ENCODE results near the gene MYRF.

Gene MYRF

GRCh38 chr11:61834278-61835048 lies 82.0 kb downstream of the MYRF start (continued):
- TF ChIP-seq ZNF394 (tag by site-specific recombination; IDR thresholded peaks at IDR 0.05; ENCODE audit: borderline replicate concordance) (no peak), ZFP37 (tag by site-specific recombination; IDR thresholded peaks at IDR 0.05) (no peak), ZNF114 (tag by site-specific recombination; IDR thresholded peaks at IDR 0.05) (no peak)

- Histone ChIP-seq H3K27ac (ENCODE audit: extremely low read depth, low read depth, low read length) (no peak overlapping the region), H3K36me3 (ENCODE audit: control insufficient read depth in 2 of 2, insufficient read depth in 1 of 2, low read length in 2 of 2) (peaks cover 3 to 13% of the 10 kb centered on the region in 2 experiments; a peak in 2 of 3 replicates), H3K4me1 (ENCODE audit: control insufficient read depth, insufficient read depth, low read length) (no peaks in the 10 kb centered on the region), H3K4me3 (ENCODE audit: low read depth, low read length) (no peak overlapping the region), H3K9me3 (ENCODE audit: control insufficient read depth, insufficient read depth, low read depth, low read length) (no peaks in the 10 kb centered on the region)
- ChIA-PET CTCF (interaction anchor here (0.7 to 1.0 kb wide), 2 partner anchors 18 to 35 kb away, joined by 3 to 5 read pairs; no protein-coding TSS in a partner anchor), POLR2A (no interaction called here)
- TF ChIP-seq, protein P1, sequence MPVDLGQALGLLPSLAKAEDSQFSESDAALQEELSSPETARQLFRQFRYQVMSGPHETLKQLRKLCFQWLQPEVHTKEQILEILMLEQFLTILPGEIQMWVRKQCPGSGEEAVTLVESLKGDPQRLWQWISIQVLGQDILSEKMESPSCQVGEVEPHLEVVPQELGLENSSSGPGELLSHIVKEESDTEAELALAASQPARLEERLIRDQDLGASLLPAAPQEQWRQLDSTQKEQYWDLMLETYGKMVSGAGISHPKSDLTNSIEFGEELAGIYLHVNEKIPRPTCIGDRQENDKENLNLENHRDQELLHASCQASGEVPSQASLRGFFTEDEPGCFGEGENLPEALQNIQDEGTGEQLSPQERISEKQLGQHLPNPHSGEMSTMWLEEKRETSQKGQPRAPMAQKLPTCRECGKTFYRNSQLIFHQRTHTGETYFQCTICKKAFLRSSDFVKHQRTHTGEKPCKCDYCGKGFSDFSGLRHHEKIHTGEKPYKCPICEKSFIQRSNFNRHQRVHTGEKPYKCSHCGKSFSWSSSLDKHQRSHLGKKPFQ (tag by site-specific recombination; IDR thresholded peaks at IDR 0.05) = no peak
- TF ChIP-seq ZNF121 (tag by site-specific recombination; IDR thresholded peaks at IDR 0.05) = 0 out of 2 replicates have a peak, but pooled peaks have one; percentile 50
Measured at GRCh38 chr11:61836193-61836592, 83.8 kb downstream of the MYRF start.

DNA sequence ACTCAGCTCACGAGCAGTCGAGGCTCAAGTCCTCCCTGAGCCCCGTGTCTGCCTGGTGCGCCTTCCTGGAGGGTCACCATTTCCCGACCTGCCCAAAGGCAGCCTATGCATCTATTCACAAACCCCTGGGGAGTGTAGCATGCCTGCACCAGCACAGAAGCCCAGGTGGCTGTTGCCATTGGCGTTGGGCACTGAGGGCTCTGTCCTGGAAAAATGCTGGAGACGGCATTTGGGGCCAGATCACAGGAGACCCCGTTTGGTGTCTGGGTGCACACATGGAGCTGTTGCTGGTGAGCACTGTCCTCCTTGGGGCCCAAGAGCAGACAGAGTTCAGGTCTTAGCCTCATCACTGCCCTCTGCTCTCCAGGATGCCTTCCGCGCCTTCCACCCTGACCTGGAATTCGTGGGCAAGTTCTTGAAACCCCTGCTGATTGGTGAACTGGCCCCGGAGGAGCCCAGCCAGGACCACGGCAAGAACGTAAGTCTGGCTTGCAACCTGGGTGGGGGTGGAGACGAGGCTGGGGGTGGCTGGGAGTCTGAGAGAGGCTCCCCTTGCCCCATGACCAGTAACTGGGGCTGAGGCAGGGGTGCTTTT lies 85.1 kb downstream of the MYRF start:
- Histone ChIP-seq H3K4me3 (ENCODE audit: low read depth, low read length) (no peak overlapping the region), H3K36me3 (ENCODE audit: control insufficient read depth in 2 of 2, insufficient read depth in 1 of 2, low read length in 2 of 2) (peaks cover 5 to 19% of the 10 kb centered on the region in 2 experiments; a peak in 2 of 3 replicates), H3K4me1 (ENCODE audit: control insufficient read depth, insufficient read depth, low read length) (no peaks in the 10 kb centered on the region), H3K27ac (ENCODE audit: extremely low read depth, low read depth, low read length) (no peak overlapping the region), H3K9me3 (ENCODE audit: control insufficient read depth, insufficient read depth, low read depth, low read length) (no peaks in the 10 kb centered on the region)
- TF ChIP-seq ZSCAN30 (tag by site-specific recombination; IDR thresholded peaks at IDR 0.05) (no peak), ZNF660 (tag by site-specific recombination; IDR thresholded peaks at IDR 0.05) (no peak), ZNF707 (tag by site-specific recombination; IDR thresholded peaks at IDR 0.05) (no peak), OVOL3 (tag by site-specific recombination; IDR thresholded peaks at IDR 0.05) (no peak), ELK4 (IDR thresholded peaks at IDR 0.05; ENCODE audit: borderline replicate concordance, low read depth, low read length) (no peak), ZBTB8A (tag by site-specific recombination; IDR thresholded peaks at IDR 0.05) (no peak), ZNF132 (tag by site-specific recombination; IDR thresholded peaks at IDR 0.05; ENCODE audit: borderline replicate concordance) (no peak), ZNF416 (tag by site-specific recombination; IDR thresholded peaks at IDR 0.05) (no peak), ZNF768 (tag by site-specific recombination; IDR thresholded peaks at IDR 0.05) (no peak), RBAK (tag by site-specific recombination; IDR thresholded peaks at IDR 0.05) (no peak), ZNF529 (tag by site-specific recombination; IDR thresholded peaks at IDR 0.05; ENCODE audit: insufficient replicate concordance) (no peak)
- TF ChIP-seq, protein P2, sequence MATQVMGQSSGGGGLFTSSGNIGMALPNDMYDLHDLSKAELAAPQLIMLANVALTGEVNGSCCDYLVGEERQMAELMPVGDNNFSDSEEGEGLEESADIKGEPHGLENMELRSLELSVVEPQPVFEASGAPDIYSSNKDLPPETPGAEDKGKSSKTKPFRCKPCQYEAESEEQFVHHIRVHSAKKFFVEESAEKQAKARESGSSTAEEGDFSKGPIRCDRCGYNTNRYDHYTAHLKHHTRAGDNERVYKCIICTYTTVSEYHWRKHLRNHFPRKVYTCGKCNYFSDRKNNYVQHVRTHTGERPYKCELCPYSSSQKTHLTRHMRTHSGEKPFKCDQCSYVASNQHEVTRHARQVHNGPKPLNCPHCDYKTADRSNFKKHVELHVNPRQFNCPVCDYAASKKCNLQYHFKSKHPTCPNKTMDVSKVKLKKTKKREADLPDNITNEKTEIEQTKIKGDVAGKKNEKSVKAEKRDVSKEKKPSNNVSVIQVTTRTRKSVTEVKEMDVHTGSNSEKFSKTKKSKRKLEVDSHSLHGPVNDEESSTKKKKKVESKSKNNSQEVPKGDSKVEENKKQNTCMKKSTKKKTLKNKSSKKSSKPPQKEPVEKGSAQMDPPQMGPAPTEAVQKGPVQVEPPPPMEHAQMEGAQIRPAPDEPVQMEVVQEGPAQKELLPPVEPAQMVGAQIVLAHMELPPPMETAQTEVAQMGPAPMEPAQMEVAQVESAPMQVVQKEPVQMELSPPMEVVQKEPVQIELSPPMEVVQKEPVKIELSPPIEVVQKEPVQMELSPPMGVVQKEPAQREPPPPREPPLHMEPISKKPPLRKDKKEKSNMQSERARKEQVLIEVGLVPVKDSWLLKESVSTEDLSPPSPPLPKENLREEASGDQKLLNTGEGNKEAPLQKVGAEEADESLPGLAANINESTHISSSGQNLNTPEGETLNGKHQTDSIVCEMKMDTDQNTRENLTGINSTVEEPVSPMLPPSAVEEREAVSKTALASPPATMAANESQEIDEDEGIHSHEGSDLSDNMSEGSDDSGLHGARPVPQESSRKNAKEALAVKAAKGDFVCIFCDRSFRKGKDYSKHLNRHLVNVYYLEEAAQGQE (tag by site-specific recombination; IDR thresholded peaks at IDR 0.05) = no peak
- TF ChIP-seq, protein P3, sequence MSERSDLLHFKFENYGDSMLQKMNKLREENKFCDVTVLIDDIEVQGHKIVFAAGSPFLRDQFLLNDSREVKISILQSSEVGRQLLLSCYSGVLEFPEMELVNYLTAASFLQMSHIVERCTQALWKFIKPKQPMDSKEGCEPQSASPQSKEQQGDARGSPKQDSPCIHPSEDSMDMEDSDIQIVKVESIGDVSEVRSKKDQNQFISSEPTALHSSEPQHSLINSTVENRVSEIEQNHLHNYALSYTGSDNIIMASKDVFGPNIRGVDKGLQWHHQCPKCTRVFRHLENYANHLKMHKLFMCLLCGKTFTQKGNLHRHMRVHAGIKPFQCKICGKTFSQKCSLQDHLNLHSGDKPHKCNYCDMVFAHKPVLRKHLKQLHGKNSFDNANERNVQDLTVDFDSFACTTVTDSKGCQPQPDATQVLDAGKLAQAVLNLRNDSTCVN (tag by site-specific recombination; optimal IDR thresholded peaks at IDR 0.05) = no peak
- POLR2A ChIA-PET = interaction anchor here (0.6 kb wide), 1 partner anchor 115 kb away, joined by 3 read pairs; no protein-coding TSS in a partner anchor
- CTCF ChIA-PET = interaction anchor here (0.6 kb wide), 1 partner anchor 9 kb away, joined by 3 read pairs; the partner anchor contains the start of gene FADS2
